Keratinocyte (primary cell): Measurements from ENCODE around the gene TP53I3. TPM values are rescaled to one million over a fixed set of nuclear protein-coding genes. Genes with fewer than 3 reads are reported as not detected.

ENCODE experiments used
- DNase-seq: peaks from one replicate; pipeline ENCODE4 v3.0.0-alpha.2; 2011; ENCODE audit warnings: low read depth, missing footprints, low spot score
- FAIRE-seq: peaks from 2 replicates; lab custom pipeline; 2011; peaks lifted over from hg19 to GRCh38; lab: Jason Lieb, UNC
- H2AFZ ChIP-seq: 2 replicates; pipeline ENCODE4 v1.6.0; 2012; ENCODE audit warnings: low read length, control low read depth, inconsistent platforms; ENCODE audit not compliant: control insufficient read depth
- H3K27ac ChIP-seq: 2 replicates; pipeline ENCODE4 v1.5.1; 2011; ENCODE audit warnings: low read length; ENCODE audit not compliant: control insufficient read depth, insufficient read depth
- H3K27me3 ChIP-seq: 3 replicates; pipeline ENCODE4 v1.6.0; 2011; ENCODE audit warnings: low read length; ENCODE audit not compliant: control insufficient read depth, insufficient read depth; ENCODE audit errors: extremely low read depth
- H3K36me3 ChIP-seq, 2 experiments: 2 replicates in 1 of 2; 3 replicates in 1 of 2; pipeline ENCODE4 v1.5.1; 2011; ENCODE audit warnings: low read length in 2 of 2, mild to moderate bottlenecking in 1 of 2; ENCODE audit not compliant: control insufficient read depth in 2 of 2, insufficient read depth in 2 of 2; ENCODE audit errors: extremely low read depth in 1 of 2
- H3K4me1 ChIP-seq: 3 replicates; pipeline ENCODE4 v1.5.1; 2011; ENCODE audit warnings: low read length; ENCODE audit not compliant: control insufficient read depth, insufficient read depth; ENCODE audit errors: extremely low read depth
- H3K4me2 ChIP-seq: 3 replicates; pipeline ENCODE4 v1.6.0; 2011; ENCODE audit warnings: low read depth, low read length; ENCODE audit not compliant: control insufficient read depth, insufficient read depth; ENCODE audit errors: extremely low read depth
- H3K4me3 ChIP-seq, 3 experiments: fragments of 200-600 bp in 1 of 3; sonication (generic) in 1 of 3; 2 replicates in 2 of 3; 3 replicates in 1 of 3; pipeline ENCODE4 v1.5.1; 2011 to 2016; ENCODE audit warnings: low read length in 3 of 3, mild to moderate bottlenecking in 3 of 3, control low read depth in 2 of 3, inconsistent platforms in 1 of 3, low read depth in 1 of 3, mixed read lengths in 1 of 3, mixed run types in 1 of 3, moderate library complexity in 1 of 3; ENCODE audit not compliant: control insufficient read depth in 2 of 3, insufficient read depth in 2 of 3; ENCODE audit errors: extremely low read depth in 1 of 3
- H3K79me2 ChIP-seq: 2 replicates; pipeline ENCODE4 v1.6.0; 2012; ENCODE audit warnings: low read length; ENCODE audit not compliant: control insufficient read depth, insufficient read depth
- H3K9ac ChIP-seq: 3 replicates; pipeline ENCODE4 v1.6.0; 2011; ENCODE audit warnings: low read length; ENCODE audit not compliant: control insufficient read depth, insufficient read depth; ENCODE audit errors: extremely low read depth
- H3K9me1 ChIP-seq: 3 replicates; pipeline ENCODE4 v1.6.0; 2011; ENCODE audit warnings: low read length; ENCODE audit not compliant: control insufficient read depth, insufficient read depth; ENCODE audit errors: extremely low read depth
- H3K9me3 ChIP-seq: 2 replicates; pipeline ENCODE4 v1.5.1; 2012; ENCODE audit warnings: low read depth, low read length; ENCODE audit not compliant: control insufficient read depth
- H4K20me1 ChIP-seq: 3 replicates; pipeline ENCODE4 v1.6.0; 2011; ENCODE audit warnings: low read length; ENCODE audit not compliant: control insufficient read depth, insufficient read depth; ENCODE audit errors: extremely low read depth
- CTCF ChIP-seq, 3 experiments: IDR thresholded peaks in 1 of 3; conservative IDR thresholded peaks in 1 of 3; optimal IDR thresholded peaks in 1 of 3; 2 replicates in 2 of 3; 3 replicates in 1 of 3; pipeline versions ENCODE3 to v1.5.1; 2011; ENCODE audit warnings: low read length in 3 of 3, mild to moderate bottlenecking in 3 of 3, moderate library complexity in 2 of 3, control low read depth in 1 of 3, inconsistent platforms in 1 of 3; ENCODE audit not compliant: insufficient read depth in 2 of 3; ENCODE audit errors: extremely low read depth in 1 of 3
- EZH2 ChIP-seq: IDR thresholded peaks from one replicate; pipeline ENCODE4 v1.6.1; 2012; ENCODE audit warnings: inconsistent platforms, mild to moderate bottlenecking, low read length, moderate library complexity
- dilution Hi-C: fragments of 300-500 bp; cut with MboI; formaldehyde crosslinking; loops from one replicate; pipeline ENCODE4 v1.7.0; 2020; ENCODE audit warnings: low sequenced_read_pairs; ENCODE audit not compliant: extremely low pct_ligation_motif_present
- polyA plus RNA-seq, 5 experiments: library from polyadenylated mRNA; depleted of rRNA in 3 of 5; stranded (reverse) in 3 of 5; stranded (forward) in 1 of 5; unstranded in 1 of 5; fragments of >200 nt; gene quantifications; 1 replicate in 1 of 5; 2 replicates in 3 of 5; 3 replicates in 1 of 5; pipeline versions ENCODE4 v1.2.1 to v1.2.3, GENCODE V29; 2011 to 2012; ENCODE audit warnings: missing spikeins in 2 of 5, low read depth in 1 of 5, low replicate concordance in 1 of 5

Gene TP53I3
- polyA plus RNA-seq, 1 donor (not counting 4 experiments of a cell fraction or from before 2014, with no cell fraction given), result 30.9 TPM

- H3K27ac ChIP-seq, result no peak overlapping the region
- dilution Hi-C loops, result no loop called here
- FAIRE-seq (no peak), DNase-seq (no peak)
- H3K9me1 ChIP-seq, result peaks cover 3% of the 10 kb centered on the region
- peaks cover 12% of the 10 kb centered on the region for H3K79me2 ChIP-seq
- H3K9ac ChIP-seq, result no peak overlapping the region
- TF ChIP-seq EZH2 (no peak), CTCF (optimal IDR thresholded peaks at IDR 0.05 in 1 of 3, IDR thresholded peaks at IDR 0.05 in 1 of 3, conservative IDR thresholded peaks at IDR 0.05 in 1 of 3; ENCODE audit: extremely low read depth in 1 of 3, insufficient read depth in 2 of 3, low read length in 3 of 3) (no peak)
- peaks cover 11 to 15% of the 10 kb centered on the region in 2 experiments for H3K36me3 ChIP-seq
- no peak overlapping the region for H3K4me3 ChIP-seq
- H3K4me2 ChIP-seq, result no peak overlapping the region
- H3K27me3 ChIP-seq, result no peaks in the 10 kb centered on the region
- no peak overlapping the region for H2AFZ ChIP-seq
- H3K9me3 ChIP-seq, result no peaks in the 10 kb centered on the region
- H4K20me1 ChIP-seq, result no peaks in the 10 kb centered on the region
- H3K4me1 ChIP-seq, result no peaks in the 10 kb centered on the region
These were observed 19.3 kb downstream of the TP53I3 start for GRCh38 chr2:24065341-24065740.

- no peak for FAIRE-seq
These were observed 25.9 kb downstream of the TP53I3 start for GRCh38 chr2:24058564-24059271.

More at GRCh38 chr2:24058564-24059271, 25.9 kb downstream of the TP53I3 start:
- Histone ChIP-seq H3K9ac (no peak overlapping the region), H3K27ac (no peak overlapping the region), H3K4me2 (no peak overlapping the region), H3K4me1 (no peaks in the 10 kb centered on the region), H2AFZ (no peak overlapping the region), H4K20me1 (no peaks in the 10 kb centered on the region), H3K9me1 (no peaks in the 10 kb centered on the region), H3K27me3 (no peaks in the 10 kb centered on the region), H3K79me2 (no peaks in the 10 kb centered on the region), H3K36me3 (peaks cover 0 to 3% of the 10 kb centered on the region in 2 experiments), H3K9me3 (no peaks in the 10 kb centered on the region), H3K4me3 (no peak overlapping the region)
- dilution Hi-C loops, result no loop called here
- no peak for DNase-seq
- no peak for TF ChIP-seq EZH2
- TF ChIP-seq CTCF (optimal IDR thresholded peaks at IDR 0.05 in 1 of 3, IDR thresholded peaks at IDR 0.05 in 1 of 3, conservative IDR thresholded peaks at IDR 0.05 in 1 of 3; ENCODE audit: extremely low read depth in 1 of 3, insufficient read depth in 2 of 3, low read length in 3 of 3), result no peak
